Neural cell (in vitro differentiated cells): ENCODE results near the gene OTOR. TPM values are rescaled to one million over a fixed set of nuclear protein-coding genes. Genes with fewer than 3 reads are reported as not detected.

Experiments used
- H2AFZ ChIP-seq: fragments of 200-600, 300-800 bp; sonication (generic), shearing (Covaris generic); 2 replicates; pipeline ENCODE4 v1.6.0; 2014; ENCODE audit warnings: low read depth, mild to moderate bottlenecking, antibody characterized with exemption, low read length, moderate library complexity
- H3F3A ChIP-seq: fragments of 200-600 bp; shearing (Covaris generic); 2 replicates; pipeline ENCODE4 v1.6.1; 2016; ENCODE audit warnings: mild to moderate bottlenecking, moderate library complexity, mixed read lengths, antibody characterized with exemption, low read length; ENCODE audit not compliant: insufficient read depth, poor library complexity, severe bottlenecking
- H3K27ac ChIP-seq: fragments of 200-600, 300-800 bp; sonication (generic), shearing (Covaris generic); 2 replicates; pipeline ENCODE4 v1.5.1; 2014; ENCODE audit warnings: mild to moderate bottlenecking, low read length, moderate library complexity
- H3K27me3 ChIP-seq: fragments of 300-800, 200-600 bp; sonication (generic), shearing (Covaris generic); 2 replicates; pipeline ENCODE4 v1.6.0; 2014; ENCODE audit warnings: mild to moderate bottlenecking, low read depth, low read length, moderate library complexity; ENCODE audit not compliant: insufficient read depth
- H3K36me3 ChIP-seq: fragments of 300-800, 200-600 bp; sonication (generic), shearing (Covaris generic); 2 replicates; pipeline ENCODE4 v1.5.1; 2014; ENCODE audit warnings: mild to moderate bottlenecking, antibody characterized with exemption, low read length, moderate library complexity; ENCODE audit not compliant: insufficient read depth
- H3K4me2 ChIP-seq: fragments of 300-800, 200-600 bp; sonication (generic), shearing (Covaris generic); 2 replicates; pipeline ENCODE4 v1.6.0; 2014; ENCODE audit warnings: mild to moderate bottlenecking, low read length
- H3K4me3 ChIP-seq: fragments of 300-800, 200-600 bp; sonication (generic), shearing (Covaris generic); 2 replicates; pipeline ENCODE4 v1.5.1; 2014; ENCODE audit warnings: mild to moderate bottlenecking, low read length, moderate library complexity
- H3K79me2 ChIP-seq: fragments of 200-600 bp; shearing (Covaris generic); replicated peaks from 2 replicates; pipeline ENCODE4 v1.6.0; 2014; ENCODE audit warnings: mild to moderate bottlenecking, low read length, moderate library complexity; ENCODE audit not compliant: insufficient read depth
- H3K9ac ChIP-seq: fragments of 300-800, 200-600 bp; sonication (generic), shearing (Covaris generic); 2 replicates; pipeline ENCODE4 v1.6.1; 2016; ENCODE audit warnings: mild to moderate bottlenecking, low read length, mixed read lengths
- H3K9me2 ChIP-seq: fragments of 200-600 bp; shearing (Covaris generic); 2 replicates; pipeline ENCODE4 v1.6.1; 2016; ENCODE audit warnings: mild to moderate bottlenecking, low read length, mixed read lengths; ENCODE audit not compliant: insufficient read depth
- H3K9me3 ChIP-seq: fragments of 200-600, 300-800 bp; sonication (generic), shearing (Covaris generic); 2 replicates; pipeline ENCODE4 v1.6.1; 2016; ENCODE audit warnings: mild to moderate bottlenecking, mixed run types, low read length, moderate library complexity, mixed read lengths
- H4K20me1 ChIP-seq: fragments of 200-600 bp; shearing (Covaris generic); 2 replicates; pipeline ENCODE4 v1.6.1; 2016; ENCODE audit warnings: mild to moderate bottlenecking, mixed run types; ENCODE audit not compliant: insufficient read depth
- EP300 ChIP-seq: fragments of 450-650 bp; conservative IDR thresholded peaks from 2 replicates; pipeline ENCODE4 v1.6.1; 2014; ENCODE audit warnings: antibody characterized with exemption, mild to moderate bottlenecking, moderate library complexity; ENCODE audit not compliant: poor library complexity, severe bottlenecking
- EZH2 ChIP-seq: fragments of 200-600, 300-800 bp; shearing (Covaris generic), sonication (generic); IDR thresholded peaks from 2 replicates; pipeline ENCODE4 v1.6.1; 2014; ENCODE audit warnings: antibody characterized with exemption, low read length, borderline replicate concordance, mild to moderate bottlenecking; ENCODE audit not compliant: insufficient read depth, poor library complexity, severe bottlenecking
- MXI1 ChIP-seq: fragments of 450-650 bp; conservative IDR thresholded peaks from 2 replicates; pipeline ENCODE4 v1.6.1; 2014; ENCODE audit warnings: antibody characterized with exemption, mild to moderate bottlenecking; ENCODE audit not compliant: poor library complexity, severe bottlenecking
- POLR2AphosphoS5 ChIP-seq: IDR thresholded peaks from 2 replicates; pipeline ENCODE4 v1.6.1; 2012
- RAD21 ChIP-seq: fragments of 450-650 bp; conservative IDR thresholded peaks from 2 replicates; pipeline ENCODE4 v1.6.1; 2014; ENCODE audit warnings: antibody characterized with exemption, mild to moderate bottlenecking, moderate library complexity
- SMC3 ChIP-seq: fragments of 450-650 bp; conservative IDR thresholded peaks from 2 replicates; pipeline ENCODE4 v1.6.1; 2014; ENCODE audit warnings: antibody characterized with exemption, mild to moderate bottlenecking, moderate library complexity; ENCODE audit not compliant: poor library complexity
- TAF1 ChIP-seq: IDR thresholded peaks from 2 replicates; pipeline ENCODE4 v1.6.1; 2012; ENCODE audit warnings: low read depth
- polyA plus RNA-seq: library from polyadenylated mRNA; depleted of rRNA; stranded (reverse); fragments of >200 nt; gene quantifications from 2 replicates; pipeline ENCODE4 v1.2.3, GENCODE V29; 2014
- TF ChIP-seq, protein P1 (sequence below): IDR thresholded peaks from 2 replicates; pipeline ENCODE4 v1.6.1; 2012; ENCODE audit warnings: borderline replicate concordance
- TF ChIP-seq, protein P2 (sequence below): fragments of 450-650 bp; IDR thresholded peaks from 2 replicates; pipeline ENCODE4 v1.5.1; 2014; ENCODE audit warnings: antibody characterized with exemption, mild to moderate bottlenecking, moderate library complexity; ENCODE audit not compliant: poor library complexity, severe bottlenecking

OTOR gene
- polyA plus RNA-seq, 1 donor from 2014 or later, result not detected

DNA sequence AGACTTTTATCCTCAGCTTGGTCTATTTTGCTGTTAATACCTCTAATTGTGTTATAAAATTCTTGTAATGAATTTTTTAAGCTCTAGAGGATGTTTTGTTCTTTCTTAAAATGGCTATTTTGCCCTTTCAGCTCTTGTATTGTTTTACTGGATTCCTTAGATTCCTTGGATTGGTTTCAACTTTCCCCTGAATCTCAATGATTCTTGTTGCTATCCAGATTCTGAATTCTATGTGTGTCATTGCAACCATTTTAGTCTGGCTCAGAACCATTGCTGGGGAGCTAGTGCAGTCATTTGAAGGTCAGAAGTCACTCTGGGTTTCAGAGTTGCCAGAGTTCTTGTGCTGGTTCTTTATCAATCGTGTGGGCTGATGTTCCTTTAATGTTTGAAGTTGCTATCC, 37.1 kb downstream of the OTOR start:
- Histone ChIP-seq H2AFZ (no peak overlapping the region), H3K79me2 (no peaks in the 10 kb centered on the region), H3K9me2 (no peaks in the 10 kb centered on the region), H4K20me1 (no peaks in the 10 kb centered on the region), H3K4me3 (no peak overlapping the region), H3K27me3 (no peaks in the 10 kb centered on the region), H3K36me3 (no peaks in the 10 kb centered on the region), H3K4me2 (no peak overlapping the region), H3K27ac (no peak overlapping the region), H3F3A (no peaks in the 10 kb centered on the region), H3K9me3 (no peaks in the 10 kb centered on the region), H3K9ac (no peak overlapping the region)
- TF ChIP-seq, protein P1, sequence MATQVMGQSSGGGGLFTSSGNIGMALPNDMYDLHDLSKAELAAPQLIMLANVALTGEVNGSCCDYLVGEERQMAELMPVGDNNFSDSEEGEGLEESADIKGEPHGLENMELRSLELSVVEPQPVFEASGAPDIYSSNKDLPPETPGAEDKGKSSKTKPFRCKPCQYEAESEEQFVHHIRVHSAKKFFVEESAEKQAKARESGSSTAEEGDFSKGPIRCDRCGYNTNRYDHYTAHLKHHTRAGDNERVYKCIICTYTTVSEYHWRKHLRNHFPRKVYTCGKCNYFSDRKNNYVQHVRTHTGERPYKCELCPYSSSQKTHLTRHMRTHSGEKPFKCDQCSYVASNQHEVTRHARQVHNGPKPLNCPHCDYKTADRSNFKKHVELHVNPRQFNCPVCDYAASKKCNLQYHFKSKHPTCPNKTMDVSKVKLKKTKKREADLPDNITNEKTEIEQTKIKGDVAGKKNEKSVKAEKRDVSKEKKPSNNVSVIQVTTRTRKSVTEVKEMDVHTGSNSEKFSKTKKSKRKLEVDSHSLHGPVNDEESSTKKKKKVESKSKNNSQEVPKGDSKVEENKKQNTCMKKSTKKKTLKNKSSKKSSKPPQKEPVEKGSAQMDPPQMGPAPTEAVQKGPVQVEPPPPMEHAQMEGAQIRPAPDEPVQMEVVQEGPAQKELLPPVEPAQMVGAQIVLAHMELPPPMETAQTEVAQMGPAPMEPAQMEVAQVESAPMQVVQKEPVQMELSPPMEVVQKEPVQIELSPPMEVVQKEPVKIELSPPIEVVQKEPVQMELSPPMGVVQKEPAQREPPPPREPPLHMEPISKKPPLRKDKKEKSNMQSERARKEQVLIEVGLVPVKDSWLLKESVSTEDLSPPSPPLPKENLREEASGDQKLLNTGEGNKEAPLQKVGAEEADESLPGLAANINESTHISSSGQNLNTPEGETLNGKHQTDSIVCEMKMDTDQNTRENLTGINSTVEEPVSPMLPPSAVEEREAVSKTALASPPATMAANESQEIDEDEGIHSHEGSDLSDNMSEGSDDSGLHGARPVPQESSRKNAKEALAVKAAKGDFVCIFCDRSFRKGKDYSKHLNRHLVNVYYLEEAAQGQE, result no peak
- TF ChIP-seq MXI1 (no peak), SMC3 (no peak), POLR2AphosphoS5 (no peak), RAD21 (no peak), EP300 (no peak), EZH2 (no peak), TAF1 (no peak)
- TF ChIP-seq, protein P2, sequence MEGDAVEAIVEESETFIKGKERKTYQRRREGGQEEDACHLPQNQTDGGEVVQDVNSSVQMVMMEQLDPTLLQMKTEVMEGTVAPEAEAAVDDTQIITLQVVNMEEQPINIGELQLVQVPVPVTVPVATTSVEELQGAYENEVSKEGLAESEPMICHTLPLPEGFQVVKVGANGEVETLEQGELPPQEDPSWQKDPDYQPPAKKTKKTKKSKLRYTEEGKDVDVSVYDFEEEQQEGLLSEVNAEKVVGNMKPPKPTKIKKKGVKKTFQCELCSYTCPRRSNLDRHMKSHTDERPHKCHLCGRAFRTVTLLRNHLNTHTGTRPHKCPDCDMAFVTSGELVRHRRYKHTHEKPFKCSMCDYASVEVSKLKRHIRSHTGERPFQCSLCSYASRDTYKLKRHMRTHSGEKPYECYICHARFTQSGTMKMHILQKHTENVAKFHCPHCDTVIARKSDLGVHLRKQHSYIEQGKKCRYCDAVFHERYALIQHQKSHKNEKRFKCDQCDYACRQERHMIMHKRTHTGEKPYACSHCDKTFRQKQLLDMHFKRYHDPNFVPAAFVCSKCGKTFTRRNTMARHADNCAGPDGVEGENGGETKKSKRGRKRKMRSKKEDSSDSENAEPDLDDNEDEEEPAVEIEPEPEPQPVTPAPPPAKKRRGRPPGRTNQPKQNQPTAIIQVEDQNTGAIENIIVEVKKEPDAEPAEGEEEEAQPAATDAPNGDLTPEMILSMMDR, result no peak

Other genes with a start within 250 kb of the OTOR start
- gene KIF16B, start 174.9 kb upstream of the OTOR start, polyA plus RNA-seq, result 3.0 and 3.8 TPM in 2 replicates
- 260 and 302 TPM in 2 replicates for gene SNRPB2, start 18.3 kb upstream of the OTOR start, polyA plus RNA-seq